OCI-LY3 (cell line): Measurements from ENCODE around the gene IL21R.

ENCODE experiments used
- H2AFZ ChIP-seq: fragments of 200-600, 300-600 bp; shearing (Covaris generic); 2 replicates; pipeline ENCODE4 v1.6.0; 2014; ENCODE audit warnings: antibody characterized with exemption, low read depth, low read length
- H3K27ac ChIP-seq: fragments of 200-600, 300-600 bp; sonication (generic); 2 replicates; pipeline ENCODE4 v1.5.1; 2014; ENCODE audit warnings: mild to moderate bottlenecking, low read length, moderate library complexity, mixed read lengths
- H3K27me3 ChIP-seq: fragments of 200-600, 300-600 bp; sonication (generic); 2 replicates; pipeline ENCODE4 v1.6.1; 2014; ENCODE audit warnings: low read depth, low read length, mixed read lengths
- H3K36me3 ChIP-seq: fragments of 200-600, 300-600 bp; sonication (generic); replicated peaks from 2 replicates; pipeline ENCODE3; 2014; ENCODE audit warnings: low read depth, low read length, mixed read lengths
- H3K4me1 ChIP-seq: fragments of 300-600, 200-600 bp; sonication (generic); 2 replicates; pipeline ENCODE4 v1.6.1; 2014; ENCODE audit warnings: low read length, mixed read lengths
- H3K4me2 ChIP-seq: fragments of 200-600, 300-600 bp; sonication (generic); 2 replicates; pipeline ENCODE4 v1.6.1; 2014; ENCODE audit warnings: low read length, mixed read lengths
- H3K4me3 ChIP-seq: fragments of 300-600, 200-600 bp; sonication (generic); 2 replicates; pipeline ENCODE4 v1.5.1; 2014; ENCODE audit warnings: antibody characterized with exemption, mild to moderate bottlenecking, low read length, moderate library complexity
- H3K79me2 ChIP-seq: fragments of 300-600, 200-600 bp; shearing (Covaris generic); 2 replicates; pipeline ENCODE4 v1.6.1; 2014; ENCODE audit warnings: mild to moderate bottlenecking, low read length, mixed read lengths
- H3K9ac ChIP-seq: fragments of 300-600, 200-600 bp; shearing (Covaris generic); 2 replicates; pipeline ENCODE4 v1.6.0; 2014; ENCODE audit warnings: mild to moderate bottlenecking, low read length, moderate library complexity
- H3K9me3 ChIP-seq: fragments of 200-600, 300-600 bp; shearing (Covaris generic); 2 replicates; pipeline ENCODE4 v1.6.1; 2014; ENCODE audit warnings: low read length, mixed read lengths; ENCODE audit not compliant: insufficient read depth
- H4K20me1 ChIP-seq: fragments of 200-600, 300-600 bp; sonication (generic); 2 replicates; pipeline ENCODE4 v1.6.1; 2016; ENCODE audit warnings: low read length, mixed read lengths; ENCODE audit not compliant: insufficient read depth
- CTCF ChIP-seq: fragments of 200-600, 300-600 bp; sonication (generic); IDR thresholded peaks from 2 replicates; pipeline ENCODE4 v1.5.1; 2014; ENCODE audit warnings: antibody characterized with exemption, low read length, low read depth
- EZH2phosphoT487 ChIP-seq: fragments of 200-600 bp; shearing (Covaris generic); IDR thresholded peaks from 2 replicates; pipeline ENCODE4 v1.6.1; 2018; ENCODE audit warnings: antibody characterized with exemption, mixed run types, low read depth

The IL21R gene

GRCh38 chr16:27441998-27442397 lies 40.0 kb downstream of the IL21R start:
- TF ChIP-seq EZH2phosphoT487 (no peak), CTCF (no peak)
- no peak overlapping the region for H3K4me3 ChIP-seq
- H3K27ac ChIP-seq = no peak overlapping the region
- H2AFZ ChIP-seq = no peak overlapping the region
- H3K79me2 ChIP-seq = peaks cover 63% of the 10 kb centered on the region
- H3K27me3 ChIP-seq = no peaks in the 10 kb centered on the region
- peaks cover 90% of the 10 kb centered on the region for H3K36me3 ChIP-seq
- H3K4me2 ChIP-seq = no peak overlapping the region
- H3K9ac ChIP-seq = no peak overlapping the region
- H3K4me1 ChIP-seq = peaks cover 22% of the 10 kb centered on the region
- no peaks in the 10 kb centered on the region for H3K9me3 ChIP-seq
- H4K20me1 ChIP-seq = peaks cover 72% of the 10 kb centered on the region

GRCh38 chr16:27444015-27444414 lies 42.0 kb downstream of the IL21R start:
- peaks cover 89% of the 10 kb centered on the region for H3K36me3 ChIP-seq
- no peaks in the 10 kb centered on the region for H3K9me3 ChIP-seq
- no peak overlapping the region for H3K9ac ChIP-seq
- H3K4me3 ChIP-seq = no peak overlapping the region
- no peak overlapping the region for H2AFZ ChIP-seq
- no peaks in the 10 kb centered on the region for H3K27me3 ChIP-seq
- H3K4me1 ChIP-seq = peaks cover 40% of the 10 kb centered on the region
- H4K20me1 ChIP-seq = peaks cover 57% of the 10 kb centered on the region
- no peak overlapping the region for H3K4me2 ChIP-seq
- no peak for TF ChIP-seq CTCF
- TF ChIP-seq EZH2phosphoT487 = no peak
- peaks cover 44% of the 10 kb centered on the region for H3K79me2 ChIP-seq
- H3K27ac ChIP-seq = no peak overlapping the region

- Histone ChIP-seq H3K36me3 (peaks cover 89% of the 10 kb centered on the region), H3K9me3 (no peaks in the 10 kb centered on the region), H4K20me1 (peaks cover 52% of the 10 kb centered on the region)
Measured at GRCh38 chr16:27444470-27444869, 42.5 kb downstream of the IL21R start.

GRCh38 chr16:27445502-27446175 lies 43.7 kb downstream of the IL21R start:
- Histone ChIP-seq H4K20me1 (peaks cover 43% of the 10 kb centered on the region), H3K9ac (no peak overlapping the region), H3K27me3 (no peaks in the 10 kb centered on the region), H3K27ac (peak overlapping the region; percentile 14; the same call in 1 of the 2 replicates), H3K4me3 (no peak overlapping the region), H3K4me1 (peaks cover 56% of the 10 kb centered on the region), H3K36me3 (peaks cover 88% of the 10 kb centered on the region), H3K9me3 (no peaks in the 10 kb centered on the region), H3K79me2 (peaks cover 29% of the 10 kb centered on the region), H3K4me2 (no peak overlapping the region), H2AFZ (no peak overlapping the region)
- TF ChIP-seq EZH2phosphoT487 (no peak), CTCF (peak; percentile 14; the same call in 1 of the 2 replicates)

More at GRCh38 chr16:27444470-27444869, 42.5 kb downstream of the IL21R start:
- TF ChIP-seq CTCF = no peak
- no peak for TF ChIP-seq EZH2phosphoT487
- no peak overlapping the region for H3K4me2 ChIP-seq
- no peak overlapping the region for H2AFZ ChIP-seq
- H3K4me3 ChIP-seq = no peak overlapping the region
- no peak overlapping the region for H3K9ac ChIP-seq
- H3K79me2 ChIP-seq = peaks cover 40% of the 10 kb centered on the region
- peak overlapping the region; percentile 14; the same call in 1 of the 2 replicates for H3K27ac ChIP-seq
- H3K4me1 ChIP-seq = peaks cover 44% of the 10 kb centered on the region
- H3K27me3 ChIP-seq = no peaks in the 10 kb centered on the region
